ENCODE data around the gene UBE2H.

UBE2H gene

DNA sequence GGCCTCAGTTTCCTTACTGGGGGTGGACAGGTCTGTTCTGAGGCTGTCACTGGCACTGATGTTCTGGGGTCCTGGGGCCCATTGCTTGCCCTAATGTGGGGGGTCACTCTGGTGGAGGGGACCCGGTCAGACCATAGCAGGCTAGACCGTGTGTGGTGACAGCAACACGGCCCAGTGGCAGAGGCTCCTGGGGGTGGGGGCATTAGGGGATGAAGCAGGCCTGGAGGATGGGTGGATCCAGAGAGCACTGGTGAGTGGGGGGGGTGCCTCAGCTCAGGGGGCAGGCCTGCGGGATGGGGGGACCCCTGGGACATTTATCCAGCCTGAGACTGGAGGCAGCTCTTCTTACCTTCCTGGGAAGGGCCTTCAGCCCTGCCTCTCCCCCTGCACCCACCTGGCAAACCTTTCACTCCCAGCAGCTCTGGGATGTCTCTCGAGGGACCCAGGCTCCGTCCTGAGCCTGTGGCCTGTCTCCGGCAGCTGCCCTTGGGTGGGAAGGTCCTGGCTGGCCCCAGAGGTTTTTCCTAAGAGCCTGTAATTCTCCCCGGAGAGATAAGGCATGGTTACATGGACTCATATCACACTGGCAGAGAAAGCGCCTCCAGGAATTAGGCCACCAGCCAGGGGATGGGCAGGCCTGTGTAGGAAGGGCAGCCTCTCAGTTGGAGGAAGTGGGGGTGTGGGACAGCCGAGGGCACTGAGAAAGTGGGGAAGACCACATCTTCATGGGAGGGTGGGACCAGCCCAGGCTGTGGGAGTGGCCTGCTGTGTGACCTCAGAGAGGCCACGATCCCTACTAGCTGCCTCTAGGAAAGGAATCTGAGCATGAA lies 147.7 kb downstream of the UBE2H start:
- TF ChIP-seq, protein P1, sequence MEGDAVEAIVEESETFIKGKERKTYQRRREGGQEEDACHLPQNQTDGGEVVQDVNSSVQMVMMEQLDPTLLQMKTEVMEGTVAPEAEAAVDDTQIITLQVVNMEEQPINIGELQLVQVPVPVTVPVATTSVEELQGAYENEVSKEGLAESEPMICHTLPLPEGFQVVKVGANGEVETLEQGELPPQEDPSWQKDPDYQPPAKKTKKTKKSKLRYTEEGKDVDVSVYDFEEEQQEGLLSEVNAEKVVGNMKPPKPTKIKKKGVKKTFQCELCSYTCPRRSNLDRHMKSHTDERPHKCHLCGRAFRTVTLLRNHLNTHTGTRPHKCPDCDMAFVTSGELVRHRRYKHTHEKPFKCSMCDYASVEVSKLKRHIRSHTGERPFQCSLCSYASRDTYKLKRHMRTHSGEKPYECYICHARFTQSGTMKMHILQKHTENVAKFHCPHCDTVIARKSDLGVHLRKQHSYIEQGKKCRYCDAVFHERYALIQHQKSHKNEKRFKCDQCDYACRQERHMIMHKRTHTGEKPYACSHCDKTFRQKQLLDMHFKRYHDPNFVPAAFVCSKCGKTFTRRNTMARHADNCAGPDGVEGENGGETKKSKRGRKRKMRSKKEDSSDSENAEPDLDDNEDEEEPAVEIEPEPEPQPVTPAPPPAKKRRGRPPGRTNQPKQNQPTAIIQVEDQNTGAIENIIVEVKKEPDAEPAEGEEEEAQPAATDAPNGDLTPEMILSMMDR (IDR thresholded peaks at IDR 0.05; ENCODE audit: low read depth, low read length, missing control alignments), result no peak
- no peak overlapping the region for H3K4me3 ChIP-seq (ENCODE audit: low read depth, low read length)
- no peak for DNase-seq (ENCODE audit: low read depth)

DNA sequence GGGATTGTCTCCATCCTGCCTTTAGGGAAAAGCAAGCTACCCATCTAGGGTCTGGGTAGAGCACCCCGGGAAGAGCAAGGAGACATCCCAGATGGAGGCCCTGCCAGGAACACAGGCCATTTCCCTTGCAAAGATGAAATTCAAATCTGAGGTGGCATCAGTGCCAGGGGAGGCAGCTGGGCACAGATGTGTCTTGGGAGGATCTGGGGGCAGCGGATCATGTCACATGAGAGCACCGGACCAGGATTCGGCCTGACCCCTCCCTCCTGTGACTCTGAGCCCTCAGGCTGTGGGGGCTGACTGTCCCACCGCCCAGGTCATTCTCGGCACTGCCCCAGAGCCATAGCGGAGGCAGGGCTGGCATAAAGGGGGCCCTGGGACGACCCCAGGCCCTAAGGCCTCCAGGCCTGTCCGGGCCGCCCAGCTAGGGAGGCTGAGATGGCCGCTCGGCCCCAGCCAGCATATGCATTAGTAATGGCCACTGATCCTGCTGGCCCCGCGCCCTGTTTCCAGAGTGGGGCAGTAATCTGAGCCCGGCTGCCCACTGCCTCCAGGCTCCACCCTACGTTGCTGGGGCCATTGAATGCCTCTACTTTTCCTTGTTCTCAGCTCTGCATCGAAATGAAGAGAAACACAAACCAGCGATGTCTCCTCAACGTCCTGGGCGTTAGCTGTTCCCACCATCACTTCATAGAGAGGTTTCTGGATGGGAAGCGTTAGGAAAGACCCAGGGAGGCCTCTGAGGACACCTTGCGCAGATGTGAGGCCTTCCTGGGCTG lies 148.5 kb downstream of the UBE2H start:
- no peak overlapping the region for H3K4me3 ChIP-seq (ENCODE audit: low read depth, low read length)
- DNase-seq (ENCODE audit: low read depth), result no peak
- TF ChIP-seq, protein P1 (IDR thresholded peaks at IDR 0.05; ENCODE audit: low read depth, low read length, missing control alignments), result no peak

DNA sequence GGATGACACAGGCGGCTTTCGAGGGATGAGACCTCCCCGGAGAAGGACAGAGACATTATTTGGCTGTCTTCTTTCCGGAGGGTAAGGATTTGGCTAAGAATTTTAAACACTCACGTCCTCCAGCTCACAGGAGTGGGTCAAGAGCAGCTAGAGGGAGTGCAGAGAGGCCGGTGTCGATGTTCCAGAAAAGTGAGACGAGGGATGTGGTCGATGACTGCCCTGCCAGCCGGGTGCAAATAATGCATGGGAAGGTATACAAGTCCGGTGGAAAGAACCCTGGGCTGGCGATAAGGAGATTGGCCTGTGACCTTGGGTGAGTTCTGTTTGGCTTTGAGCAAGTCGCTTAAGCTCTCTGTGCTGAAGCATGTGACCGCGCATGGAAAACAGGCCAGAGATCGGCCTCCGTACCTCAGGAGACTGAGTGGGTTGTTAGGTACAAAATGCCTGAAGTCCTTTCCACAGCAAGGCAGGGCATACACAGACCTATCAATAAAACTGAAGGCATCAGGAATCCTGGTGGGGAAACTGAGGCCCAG lies 149.1 kb downstream of the UBE2H start:
- DNase-seq (ENCODE audit: low read depth), result no peak
- TF ChIP-seq, protein P1 (IDR thresholded peaks at IDR 0.05; ENCODE audit: low read depth, low read length, missing control alignments), result no peak
- no peak overlapping the region for H3K4me3 ChIP-seq (ENCODE audit: low read depth, low read length)

DNA sequence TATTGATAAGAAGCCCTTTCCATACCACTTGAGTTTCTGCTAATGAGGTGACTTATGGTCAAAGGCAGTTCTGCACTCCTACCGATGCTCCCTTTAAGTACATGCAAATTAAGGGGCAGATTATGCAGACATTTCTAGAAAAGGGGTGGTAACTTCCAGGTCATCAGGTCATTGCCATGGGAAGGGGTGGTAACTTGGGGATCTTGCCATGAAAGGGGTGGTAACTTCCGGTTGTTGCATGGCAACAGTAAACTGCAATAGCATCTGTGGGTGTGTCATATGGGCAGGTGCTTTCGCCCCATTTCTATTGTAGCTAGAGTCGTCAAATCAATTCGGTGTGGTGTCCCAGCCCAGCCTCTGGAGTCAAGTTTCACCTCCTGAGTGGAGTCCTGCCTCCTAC lies 150.9 kb downstream of the UBE2H start:
- TF ChIP-seq, protein P1 (IDR thresholded peaks at IDR 0.05; ENCODE audit: low read depth, low read length, missing control alignments), result no peak
- no peak overlapping the region for H3K4me3 ChIP-seq (ENCODE audit: low read depth, low read length)
- no peak for DNase-seq (ENCODE audit: low read depth)

DNA sequence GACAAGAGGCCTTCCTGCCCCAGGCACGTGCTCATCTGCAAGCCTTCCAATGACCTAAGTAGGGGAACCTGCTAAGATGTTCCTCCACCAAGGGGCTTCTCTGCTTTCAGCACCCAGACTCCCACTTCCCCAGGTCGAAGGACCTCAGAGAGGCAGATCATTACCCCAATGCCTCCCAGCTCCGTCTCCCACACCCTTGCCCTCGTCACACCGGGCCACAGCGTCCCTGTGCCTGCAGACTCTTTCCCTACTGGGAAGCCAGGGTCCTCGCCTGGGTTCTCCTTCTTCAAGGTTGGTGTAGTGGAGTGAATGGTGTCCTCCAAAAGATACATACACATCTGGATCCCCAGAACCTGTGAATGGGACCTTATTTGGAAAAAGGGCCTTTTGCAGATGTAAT lies 151.9 kb downstream of the UBE2H start:
- no peak for DNase-seq (ENCODE audit: low read depth)
- H3K4me3 ChIP-seq (ENCODE audit: low read depth, low read length), result no peak overlapping the region
- TF ChIP-seq, protein P1 (IDR thresholded peaks at IDR 0.05; ENCODE audit: low read depth, low read length, missing control alignments), result no peak

DNA sequence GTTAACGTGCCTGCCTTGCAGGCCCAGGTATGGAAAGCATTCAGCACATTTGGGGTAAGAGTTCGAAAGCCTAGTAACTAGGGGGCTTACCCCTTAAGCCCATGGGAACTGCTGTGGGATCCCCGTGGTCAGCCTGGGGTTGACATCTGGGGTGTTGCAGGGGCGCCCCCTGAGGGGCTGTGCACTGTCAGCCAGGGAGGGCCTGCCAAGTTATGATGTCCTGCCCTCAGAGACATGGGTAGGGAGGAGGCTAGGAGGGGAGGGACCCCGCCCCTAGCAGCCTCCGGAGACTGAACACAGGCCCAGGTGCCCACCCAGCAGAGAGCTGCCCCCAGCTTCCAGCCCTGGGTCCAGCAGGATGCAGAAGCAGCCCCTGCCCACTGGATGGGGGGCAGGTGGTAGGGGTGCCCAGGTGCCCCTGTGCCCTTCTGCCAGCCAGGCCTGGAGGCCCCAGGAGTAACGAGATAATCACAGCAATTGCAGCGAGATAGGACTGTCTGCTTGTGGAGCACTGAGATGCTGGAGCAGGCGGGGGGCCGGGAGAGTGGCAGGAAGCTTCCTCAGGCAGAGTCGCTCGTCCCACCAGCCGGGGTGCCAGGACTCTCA lies 153.3 kb downstream of the UBE2H start:
- TF ChIP-seq, protein P1 (IDR thresholded peaks at IDR 0.05; ENCODE audit: low read depth, low read length, missing control alignments), result no peak

More for the DNA sequence above, 153.3 kb downstream of the UBE2H start:
- H3K4me3 ChIP-seq (ENCODE audit: low read depth, low read length), result no peak overlapping the region
- DNase-seq (ENCODE audit: low read depth), result no peak
